ENCODE results near the gene DPYD.

DNA sequence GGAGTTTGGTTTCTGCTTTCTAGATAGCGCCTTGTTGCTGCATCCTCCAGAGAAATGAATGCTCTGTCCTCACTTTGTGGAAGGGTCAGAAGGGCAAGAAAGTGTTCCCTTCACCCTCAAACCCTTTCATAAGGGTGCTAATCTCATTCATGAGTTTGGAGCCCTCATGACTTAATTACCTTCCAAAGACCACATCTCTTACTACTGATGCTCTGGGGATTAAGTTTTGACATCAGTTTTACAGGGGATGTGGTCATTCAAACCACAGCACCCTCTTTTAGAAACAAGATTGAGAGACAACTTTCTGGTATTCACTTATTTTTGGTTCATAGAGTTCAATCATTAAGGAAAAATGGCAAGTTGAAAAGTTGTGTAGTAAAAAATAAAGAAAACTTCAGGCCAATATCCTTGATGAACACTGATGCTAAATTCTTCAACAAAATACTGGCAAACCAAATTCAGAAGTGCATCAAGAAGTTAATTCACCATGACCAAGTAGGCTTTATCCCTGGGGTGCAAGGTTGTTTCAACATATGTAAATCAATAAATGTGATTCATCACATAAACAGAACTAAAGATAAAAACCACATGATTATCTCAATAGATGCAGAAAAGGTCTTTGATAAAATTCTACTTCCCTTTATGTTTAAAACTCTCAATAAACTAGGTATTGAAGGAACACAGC is 757.1 kb downstream of the DPYD start:
- TF ChIP-seq, protein P1, sequence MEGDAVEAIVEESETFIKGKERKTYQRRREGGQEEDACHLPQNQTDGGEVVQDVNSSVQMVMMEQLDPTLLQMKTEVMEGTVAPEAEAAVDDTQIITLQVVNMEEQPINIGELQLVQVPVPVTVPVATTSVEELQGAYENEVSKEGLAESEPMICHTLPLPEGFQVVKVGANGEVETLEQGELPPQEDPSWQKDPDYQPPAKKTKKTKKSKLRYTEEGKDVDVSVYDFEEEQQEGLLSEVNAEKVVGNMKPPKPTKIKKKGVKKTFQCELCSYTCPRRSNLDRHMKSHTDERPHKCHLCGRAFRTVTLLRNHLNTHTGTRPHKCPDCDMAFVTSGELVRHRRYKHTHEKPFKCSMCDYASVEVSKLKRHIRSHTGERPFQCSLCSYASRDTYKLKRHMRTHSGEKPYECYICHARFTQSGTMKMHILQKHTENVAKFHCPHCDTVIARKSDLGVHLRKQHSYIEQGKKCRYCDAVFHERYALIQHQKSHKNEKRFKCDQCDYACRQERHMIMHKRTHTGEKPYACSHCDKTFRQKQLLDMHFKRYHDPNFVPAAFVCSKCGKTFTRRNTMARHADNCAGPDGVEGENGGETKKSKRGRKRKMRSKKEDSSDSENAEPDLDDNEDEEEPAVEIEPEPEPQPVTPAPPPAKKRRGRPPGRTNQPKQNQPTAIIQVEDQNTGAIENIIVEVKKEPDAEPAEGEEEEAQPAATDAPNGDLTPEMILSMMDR (IDR thresholded peaks at IDR 0.05), result no peak
- no peak for TF ChIP-seq EP300 (IDR thresholded peaks at IDR 0.05)

Data from ovary (tissue), 3 donors.